NB4 (cell line): ENCODE data around the gene SPINK4.

Experiments
- POLR2A ChIP-seq: IDR thresholded peaks from 2 replicates; pipeline ENCODE4 v1.6.1; 2011; ENCODE audit warnings: mild to moderate bottlenecking; ENCODE audit not compliant: insufficient read length; ENCODE audit errors: extremely low read depth
- TF ChIP-seq, protein P1 (sequence below): IDR thresholded peaks from one replicate; pipeline ENCODE4 v1.5.1; 2012; ENCODE audit warnings: low read depth, low read length

DNA sequence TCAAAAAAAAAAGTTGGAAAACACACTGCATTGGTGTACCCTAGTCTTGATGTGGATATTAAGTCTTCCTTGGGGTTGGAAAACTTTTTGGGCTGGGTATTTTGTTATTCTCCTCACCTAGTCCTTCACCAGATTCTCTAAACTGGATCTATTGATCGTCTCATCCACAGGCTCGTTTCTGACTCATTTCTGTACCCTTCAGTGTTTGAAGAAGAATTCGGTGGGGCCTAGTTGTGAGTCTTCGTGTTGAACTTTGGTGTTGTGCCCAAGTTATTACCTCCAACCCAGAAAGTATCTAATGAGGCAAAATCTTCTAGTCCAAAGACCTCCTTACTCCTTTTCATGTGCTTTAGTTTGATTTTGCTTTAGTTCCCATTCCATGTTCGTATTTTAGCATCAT, 51.9 kb downstream of the SPINK4 start:
- no peak for TF ChIP-seq POLR2A
- TF ChIP-seq, protein P1, sequence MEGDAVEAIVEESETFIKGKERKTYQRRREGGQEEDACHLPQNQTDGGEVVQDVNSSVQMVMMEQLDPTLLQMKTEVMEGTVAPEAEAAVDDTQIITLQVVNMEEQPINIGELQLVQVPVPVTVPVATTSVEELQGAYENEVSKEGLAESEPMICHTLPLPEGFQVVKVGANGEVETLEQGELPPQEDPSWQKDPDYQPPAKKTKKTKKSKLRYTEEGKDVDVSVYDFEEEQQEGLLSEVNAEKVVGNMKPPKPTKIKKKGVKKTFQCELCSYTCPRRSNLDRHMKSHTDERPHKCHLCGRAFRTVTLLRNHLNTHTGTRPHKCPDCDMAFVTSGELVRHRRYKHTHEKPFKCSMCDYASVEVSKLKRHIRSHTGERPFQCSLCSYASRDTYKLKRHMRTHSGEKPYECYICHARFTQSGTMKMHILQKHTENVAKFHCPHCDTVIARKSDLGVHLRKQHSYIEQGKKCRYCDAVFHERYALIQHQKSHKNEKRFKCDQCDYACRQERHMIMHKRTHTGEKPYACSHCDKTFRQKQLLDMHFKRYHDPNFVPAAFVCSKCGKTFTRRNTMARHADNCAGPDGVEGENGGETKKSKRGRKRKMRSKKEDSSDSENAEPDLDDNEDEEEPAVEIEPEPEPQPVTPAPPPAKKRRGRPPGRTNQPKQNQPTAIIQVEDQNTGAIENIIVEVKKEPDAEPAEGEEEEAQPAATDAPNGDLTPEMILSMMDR, result no peak
